Skeletal muscle satellite cell (primary cell): Measurements from ENCODE around the gene CTDP1.
"Not testable (repeated sequence)": the region's sequence is repeated elsewhere in the genome, so short reads cannot be mapped to it uniquely, and the experiment has no call there.

Experiments
- H3K27me3 ChIP-seq: 2 replicates; pipeline ENCODE4 v1.7.0; 2013; ENCODE audit warnings: low read length; ENCODE audit not compliant: control insufficient read depth, insufficient read depth
- H3K36me3 ChIP-seq: 2 replicates; pipeline ENCODE4 v1.7.0; 2013; ENCODE audit warnings: mild to moderate bottlenecking, control low read depth, low read length; ENCODE audit not compliant: insufficient read depth
- H3K4me1 ChIP-seq: 2 replicates; pipeline ENCODE4 v1.7.0; 2013; ENCODE audit warnings: low read length; ENCODE audit not compliant: control insufficient read depth, insufficient read depth
- H3K4me2 ChIP-seq: 2 replicates; pipeline ENCODE4 v1.7.0; 2013; ENCODE audit warnings: mild to moderate bottlenecking, low read length
- H3K4me3 ChIP-seq: 2 replicates; pipeline ENCODE4 v1.7.0; 2013; ENCODE audit warnings: low read length
- H3K9ac ChIP-seq: 2 replicates; pipeline ENCODE4 v1.7.0; 2013; ENCODE audit warnings: mild to moderate bottlenecking, low read depth, low read length, moderate library complexity
- H3K9me3 ChIP-seq: replicated peaks from 2 replicates; pipeline ENCODE4 v1.7.0; 2013; ENCODE audit warnings: mild to moderate bottlenecking, control low read depth, low read length

Gene CTDP1

GRCh38 chr18:79733986-79734770, 54.6 kb downstream of the CTDP1 start:
- Histone ChIP-seq H3K36me3 (peaks cover 92% of the 10 kb centered on the region), H3K4me3 (no peak overlapping the region), H3K4me1 (no peaks in the 10 kb centered on the region), H3K27me3 (no peaks in the 10 kb centered on the region), H3K9ac (no peak overlapping the region), H3K4me2 (no peak overlapping the region), H3K9me3 (peaks cover 46% of the 10 kb centered on the region)

GRCh38 chr18:79735071-79735980, 55.7 kb downstream of the CTDP1 start:
- H3K4me2 ChIP-seq = no peak overlapping the region
- peaks cover 36% of the 10 kb centered on the region for H3K9me3 ChIP-seq
- no peak overlapping the region for H3K4me3 ChIP-seq
- H3K36me3 ChIP-seq = peaks cover 81% of the 10 kb centered on the region
- no peaks in the 10 kb centered on the region for H3K4me1 ChIP-seq
- no peak overlapping the region for H3K9ac ChIP-seq
- no peaks in the 10 kb centered on the region for H3K27me3 ChIP-seq

- Histone ChIP-seq H3K4me2 (no peak overlapping the region), H3K27me3 (no peaks in the 10 kb centered on the region), H3K9me3 (peaks cover 27% of the 10 kb centered on the region), H3K4me1 (no peaks in the 10 kb centered on the region), H3K9ac (no peak overlapping the region), H3K36me3 (peaks cover 80% of the 10 kb centered on the region), H3K4me3 (no peak overlapping the region)
Measured at GRCh38 chr18:79736230-79736629, 56.6 kb downstream of the CTDP1 start.

GRCh38 chr18:79736846-79737245, 57.2 kb downstream of the CTDP1 start:
- Histone ChIP-seq H3K4me3 (no peak overlapping the region), H3K9me3 (peaks cover 21% of the 10 kb centered on the region), H3K27me3 (no peaks in the 10 kb centered on the region), H3K4me2 (no peak overlapping the region), H3K36me3 (peaks cover 75% of the 10 kb centered on the region), H3K4me1 (no peaks in the 10 kb centered on the region), H3K9ac (no peak overlapping the region)

GRCh38 chr18:79737426-79737825, 57.8 kb downstream of the CTDP1 start:
- Histone ChIP-seq H3K9me3 (peaks cover 17% of the 10 kb centered on the region), H3K9ac (no peak overlapping the region), H3K4me2 (no peak overlapping the region), H3K4me1 (no peaks in the 10 kb centered on the region), H3K27me3 (no peaks in the 10 kb centered on the region), H3K4me3 (no peak overlapping the region), H3K36me3 (peaks cover 70% of the 10 kb centered on the region)

GRCh38 chr18:79738041-79738461, 58.4 kb downstream of the CTDP1 start:
- peaks cover 67% of the 10 kb centered on the region for H3K36me3 ChIP-seq

GRCh38 chr18:79738581-79739439, 59.2 kb downstream of the CTDP1 start:
- Histone ChIP-seq H3K4me3 (no peak overlapping the region), H3K4me2 (no peak overlapping the region), H3K4me1 (no peaks in the 10 kb centered on the region), H3K9ac (no peak overlapping the region), H3K27me3 (no peaks in the 10 kb centered on the region), H3K36me3 (peaks cover 65% of the 10 kb centered on the region), H3K9me3 (peaks cover 4% of the 10 kb centered on the region)

More at GRCh38 chr18:79738041-79738461, 58.4 kb downstream of the CTDP1 start:
- Histone ChIP-seq H3K4me2 (no peak overlapping the region), H3K9me3 (peaks cover 11% of the 10 kb centered on the region), H3K4me3 (no peak overlapping the region), H3K27me3 (no peaks in the 10 kb centered on the region), H3K4me1 (no peaks in the 10 kb centered on the region), H3K9ac (no peak overlapping the region)

GRCh38 chr18:79739440-79739778, 59.8 kb downstream of the CTDP1 start:
- no peaks in the 10 kb centered on the region for H3K27me3 ChIP-seq
- H3K9me3 ChIP-seq = no peaks in the 10 kb centered on the region
- H3K9ac ChIP-seq = no peak overlapping the region
- no peaks in the 10 kb centered on the region for H3K4me1 ChIP-seq
- H3K4me3 ChIP-seq = no peak overlapping the region
- H3K4me2 ChIP-seq = no peak overlapping the region
- peaks cover 59% of the 10 kb centered on the region for H3K36me3 ChIP-seq

- peaks cover 53% of the 10 kb centered on the region for H3K36me3 ChIP-seq
- not testable (repeated sequence) for H3K4me2 ChIP-seq, H3K9ac ChIP-seq, H3K4me1 ChIP-seq, H3K9me3 ChIP-seq, H3K27me3 ChIP-seq, H3K4me3 ChIP-seq
Measured at GRCh38 chr18:79740047-79740446, 60.4 kb downstream of the CTDP1 start.

GRCh38 chr18:79740521-79741361, 61.1 kb downstream of the CTDP1 start:
- no peaks in the 10 kb centered on the region for H3K27me3 ChIP-seq
- H3K36me3 ChIP-seq = peaks cover 46% of the 10 kb centered on the region
- H3K4me3 ChIP-seq = no peak overlapping the region
- no peak overlapping the region for H3K4me2 ChIP-seq
- no peaks in the 10 kb centered on the region for H3K4me1 ChIP-seq
- H3K9ac ChIP-seq = no peak overlapping the region
- H3K9me3 ChIP-seq = no peaks in the 10 kb centered on the region
